Activated CD8-positive, alpha-beta memory T cell treated with anti-CD3 and anti-CD28 coated beads, Interleukin-2, amount 50 U/mL, for 24 hours (primary cell): Measurements from ENCODE around the gene RBM23.

Experiments
- DNase-seq: peaks from one replicate; pipeline ENCODE4 v3.0.0-alpha.2; 2020; ENCODE audit errors: extremely low read depth

Gene RBM23

DNA sequence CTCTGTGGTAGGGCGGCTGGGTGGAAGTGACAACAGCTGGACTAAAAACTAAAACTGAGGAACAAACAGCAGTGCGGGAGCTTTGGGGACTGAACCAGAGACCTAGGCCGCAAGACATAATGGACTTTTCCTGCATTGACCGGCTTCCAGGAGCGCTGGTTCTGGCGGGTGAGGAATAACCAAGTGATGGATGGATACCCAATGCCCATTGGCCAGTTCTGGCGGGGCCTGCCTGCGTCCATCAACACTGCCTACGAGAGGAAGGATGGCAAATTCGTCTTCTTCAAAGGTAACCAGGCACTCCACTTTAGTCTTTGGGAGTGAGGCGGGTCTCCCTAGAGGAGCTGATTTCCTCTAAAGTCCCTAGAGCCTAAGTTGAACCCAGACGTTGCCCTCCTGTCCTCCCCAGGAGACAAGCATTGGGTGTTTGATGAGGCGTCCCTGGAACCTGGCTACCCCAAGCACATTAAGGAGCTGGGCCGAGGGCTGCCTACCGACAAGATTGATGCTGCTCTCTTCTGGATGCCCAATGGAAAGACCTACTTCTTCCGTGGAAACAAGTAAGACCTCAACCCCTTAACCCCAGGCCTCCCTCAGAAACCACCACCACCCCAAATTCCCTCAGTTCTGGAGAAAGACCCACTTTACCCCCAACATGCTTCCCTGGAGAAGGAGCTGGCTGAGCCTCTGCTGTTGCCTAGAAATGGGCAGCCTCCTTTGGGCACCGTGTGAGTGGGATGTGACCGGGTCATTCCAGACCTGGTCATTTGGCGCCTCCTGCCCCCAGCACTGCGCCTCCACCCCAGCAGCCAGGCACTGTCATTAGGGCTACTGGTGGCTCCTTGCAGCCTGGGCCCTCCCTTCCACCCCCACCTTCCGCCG is 74.5 kb downstream of the RBM23 start:
- DNase-seq = no peak
